ENCODE data around the gene UNC79.

- TF ChIP-seq POLR2A (IDR thresholded peaks at IDR 0.05): no peak
- TF ChIP-seq CTCF (IDR thresholded peaks at IDR 0.05): no peak
Measured at GRCh38 chr14:93527203-93527607, 96.5 kb downstream of the UNC79 start.

Measured in Peyer's patch (tissue), 4 donors.